GM12878 (cell line): ENCODE results near the gene FBXL19. TPM values are rescaled to one million over a fixed set of nuclear protein-coding genes. Genes with fewer than 3 reads are reported as not detected.

Source experiments
- ATAC-seq: fragments of 200-7000 bp; cut with Tn5 transposase; 3 replicates; pipeline ENCODE4 v1.9.1; 2020; ENCODE audit warnings: mild to moderate bottlenecking, moderate library complexity
- BruUV-seq: library from RNA; stranded (reverse); fragments of 400-500 nt; replicated peaks from 2 replicates; lab custom pipeline; 2021; lab: Mats Ljungman, UMichigan
- CTCF ChIA-PET: fragments of 300-600 bp; sonication (Branson Sonifier 250); formaldehyde crosslinking; extraction: SDS; loops from one replicate; lab custom pipeline; 2021; ENCODE audit warnings: inconsistent platforms; lab: Yijun Ruan, JAX
- POLR2A ChIA-PET: fragments of 350-600 bp; formaldehyde crosslinking; extraction: SDS; loops from one replicate; lab custom pipeline; 2021; ENCODE audit warnings: inconsistent platforms; lab: Charles Lee
- RAD21 ChIA-PET: fragments of 300-600 bp; sonication (Branson Sonifier 250); formaldehyde crosslinking; loops from one replicate; lab custom pipeline; 2023; ENCODE audit warnings: antibody characterized with exemption; ENCODE audit not compliant: unreplicated experiment; lab: Charles Lee
- SMC1A ChIA-PET: fragments of 300-600 bp; sonication (Branson Sonifier 250); formaldehyde crosslinking; loops from one replicate; lab custom pipeline; 2023; ENCODE audit not compliant: unreplicated experiment, uncharacterized antibody; lab: Charles Lee
- DNase-seq: peaks from one replicate; pipeline ENCODE4 v3.0.0-alpha.2; 2011; ENCODE audit warnings: low read depth, low spot score
- FAIRE-seq: peaks from 3 replicates; lab custom pipeline; 2011; peaks lifted over from hg19 to GRCh38; lab: Jason Lieb, UNC
- H2AFZ ChIP-seq: 2 replicates; pipeline ENCODE4 v1.6.0; 2011; ENCODE audit warnings: low read depth, low read length, control low read depth; ENCODE audit not compliant: control insufficient read depth
- H3K27ac ChIP-seq: 2 replicates; pipeline ENCODE4 v1.5.1; 2011; ENCODE audit warnings: control low read depth; ENCODE audit not compliant: control insufficient read depth, insufficient read depth
- H3K27me3 ChIP-seq, 2 experiments: replicated peaks in 1 of 2; 2 replicates each; pipeline versions ENCODE4 v1.6.0 to v1.6.1; 2011; ENCODE audit warnings: low read length in 1 of 2; ENCODE audit not compliant: control insufficient read depth in 2 of 2, insufficient read depth in 2 of 2
- H3K36me3 ChIP-seq, 2 experiments: 2 replicates each; pipeline ENCODE4 v1.5.1; 2011; ENCODE audit warnings: low read length in 1 of 2; ENCODE audit not compliant: control insufficient read depth in 2 of 2, insufficient read depth in 2 of 2
- H3K4me1 ChIP-seq: 2 replicates; pipeline ENCODE4 v1.6.1; 2011; ENCODE audit warnings: mild to moderate bottlenecking, low read length, moderate library complexity, mixed read lengths; ENCODE audit not compliant: control insufficient read depth, insufficient read depth
- H3K4me2 ChIP-seq: 2 replicates; pipeline ENCODE4 v1.6.0; 2011; ENCODE audit warnings: control low read depth; ENCODE audit not compliant: control insufficient read depth, insufficient read depth
- H3K4me3 ChIP-seq: fragments of 200-600 bp; sonication (generic); 2 replicates; pipeline ENCODE4 v1.5.1; 2016
- H3K79me2 ChIP-seq: 2 replicates; pipeline ENCODE4 v1.6.0; 2011; ENCODE audit warnings: low read length; ENCODE audit not compliant: control insufficient read depth, insufficient read depth
- H3K9ac ChIP-seq: 2 replicates; pipeline ENCODE4 v1.8.0; 2011; ENCODE audit warnings: low read length, control low read depth, mixed read lengths; ENCODE audit not compliant: control insufficient read depth, insufficient read depth
- H3K9me3 ChIP-seq: replicated peaks from 3 replicates; pipeline ENCODE4 v1.5.1; 2011; ENCODE audit warnings: mild to moderate bottlenecking, low read length; ENCODE audit not compliant: control insufficient read depth, insufficient read depth
- H4K20me1 ChIP-seq: 2 replicates; pipeline ENCODE4 v1.6.0; 2011; ENCODE audit not compliant: control insufficient read depth, insufficient read depth
- EP300 ChIP-seq, 2 experiments: fragments of 150-350 bp in 1 of 2; IDR thresholded peaks; 2 replicates each; pipeline ENCODE4 v1.6.1; 2011 to 2012; ENCODE audit warnings: low read depth in 2 of 2, low read length in 2 of 2, borderline replicate concordance in 1 of 2, improper control_type of control experiment in 1 of 2, inconsistent platforms in 1 of 2; ENCODE audit not compliant: control insufficient read depth in 1 of 2
- NFYA ChIP-seq: IDR thresholded peaks from 2 replicates; pipeline ENCODE4 v1.6.1; 2011; ENCODE audit warnings: low read depth, mild to moderate bottlenecking, low read length, improper control_type of control experiment, borderline replicate concordance
- TAF1 ChIP-seq: IDR thresholded peaks from 2 replicates; pipeline ENCODE4 v1.6.1; 2011; ENCODE audit warnings: mild to moderate bottlenecking, low read depth, low read length, borderline replicate concordance
- ZBED1 ChIP-seq: IDR thresholded peaks from 2 replicates; pipeline ENCODE4 v1.6.1; 2016; ENCODE audit warnings: borderline replicate concordance
- WGBS: methylation state at CpG from one replicate; pipeline ENCODE4 v1.1.6; 2016; ENCODE audit warnings: low lambda C conversion rate; ENCODE audit not compliant: insufficient replicate concordance, insufficient coverage; ENCODE audit errors: missing lambda C conversion rate; 5-methylcytosine and 5-hydroxymethylcytosine counted together
- in situ Hi-C: fragments of 300-500 bp; cut with MboI; formaldehyde crosslinking; loops from 9 replicates; pipeline ENCODE4 v1.14.3; 2018; ENCODE audit warnings: mixed read lengths
- intact Hi-C: fragments of 100-400 bp; cut with micrococcal nuclease; formaldehyde crosslinking; loops from one replicate; pipeline ENCODE4 v1.14.2; 2022; ENCODE audit not compliant: unreplicated experiment
- polyA plus RNA-seq, 11 experiments: library from polyadenylated mRNA; depleted of rRNA in 4 of 11; unstranded in 6 of 11; stranded (reverse) in 5 of 11; fragments of >200 nt; fragmentation: Nextera tagmentation in 4 of 11; fragmentation: Illumina TruSeq in 1 of 11; extraction: Ambion mirVana in 4 of 11; extraction: Trizol in 1 of 11; gene quantifications; 1 replicate in 1 of 11; 2 replicates in 10 of 11; pipeline versions ENCODE4 v1.2.1 to v1.2.3, GENCODE V29; 2011 to 2016; ENCODE audit warnings: inconsistent platforms in 2 of 11, missing spikeins in 2 of 11, low read depth in 1 of 11
- total RNA-seq, 4 experiments: library from RNA; depleted of rRNA in 3 of 4; stranded (reverse); fragments of >200 nt in 3 of 4; fragmentation: Illumina TruSeq in 1 of 4; extraction: Trizol in 1 of 4; gene quantifications; 2 replicates each; pipeline versions ENCODE4 v1.2.1 to v1.2.3, GENCODE V29; 2013 to 2021
- TF ChIP-seq, protein P1 (sequence below): fragments of 450-650 bp; IDR thresholded peaks from 2 replicates; pipeline ENCODE4 v1.6.1; 2017; ENCODE audit warnings: antibody characterized with exemption, mild to moderate bottlenecking, moderate library complexity
- TF ChIP-seq, protein P2 (sequence below): fragments of 450-650 bp; IDR thresholded peaks from 2 replicates; pipeline ENCODE4 v1.6.1; 2017; ENCODE audit warnings: borderline replicate concordance

The FBXL19 gene
- total and polyA plus RNA-seq, 10 of the 15 experiments (the other 5 are each of a cell fraction or from before 2014, with no cell fraction given) = 0.02 to 32.1 (median 6.8) TPM; not detected in 1

DNA sequence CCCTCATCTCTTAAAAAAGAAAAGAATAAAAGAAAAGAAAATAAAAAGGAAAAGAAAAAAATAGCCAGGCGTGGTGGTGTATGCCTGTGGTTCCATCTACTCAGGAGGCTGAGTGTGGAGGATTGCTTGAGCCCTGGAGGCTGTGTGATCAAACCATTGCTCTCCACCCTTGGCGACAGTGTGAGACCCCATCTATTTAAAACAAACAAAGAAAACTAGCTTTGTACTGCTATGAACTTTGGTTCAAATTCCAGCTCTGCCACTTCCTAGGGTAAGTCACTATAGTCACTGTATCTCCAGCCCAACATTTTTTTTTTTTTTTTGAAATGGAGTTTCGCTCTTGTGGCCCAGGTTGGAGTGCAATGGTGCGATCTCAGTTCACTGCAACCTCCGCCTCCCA is 22.8 kb upstream of the FBXL19 start:
- H3K27me3 ChIP-seq = no peaks in the 10 kb centered on the region
- no peak overlapping the region for H3K9ac ChIP-seq
- H3K4me2 ChIP-seq = no peak overlapping the region
- H3K4me3 ChIP-seq = no peak overlapping the region
- no peaks in the 10 kb centered on the region for H3K36me3 ChIP-seq
- FAIRE-seq = no peak
- DNase-seq = no peak
- TF ChIP-seq EP300 (IDR thresholded peaks at IDR 0.05; ENCODE audit: borderline replicate concordance in 1 of 2, control insufficient read depth in 1 of 2, low read depth in 2 of 2, low read length in 2 of 2) = no peak
- TF ChIP-seq TAF1 = no peak
- no peak for TF ChIP-seq NFYA
- TF ChIP-seq ZBED1 = no peak
- TF ChIP-seq, protein P1, sequence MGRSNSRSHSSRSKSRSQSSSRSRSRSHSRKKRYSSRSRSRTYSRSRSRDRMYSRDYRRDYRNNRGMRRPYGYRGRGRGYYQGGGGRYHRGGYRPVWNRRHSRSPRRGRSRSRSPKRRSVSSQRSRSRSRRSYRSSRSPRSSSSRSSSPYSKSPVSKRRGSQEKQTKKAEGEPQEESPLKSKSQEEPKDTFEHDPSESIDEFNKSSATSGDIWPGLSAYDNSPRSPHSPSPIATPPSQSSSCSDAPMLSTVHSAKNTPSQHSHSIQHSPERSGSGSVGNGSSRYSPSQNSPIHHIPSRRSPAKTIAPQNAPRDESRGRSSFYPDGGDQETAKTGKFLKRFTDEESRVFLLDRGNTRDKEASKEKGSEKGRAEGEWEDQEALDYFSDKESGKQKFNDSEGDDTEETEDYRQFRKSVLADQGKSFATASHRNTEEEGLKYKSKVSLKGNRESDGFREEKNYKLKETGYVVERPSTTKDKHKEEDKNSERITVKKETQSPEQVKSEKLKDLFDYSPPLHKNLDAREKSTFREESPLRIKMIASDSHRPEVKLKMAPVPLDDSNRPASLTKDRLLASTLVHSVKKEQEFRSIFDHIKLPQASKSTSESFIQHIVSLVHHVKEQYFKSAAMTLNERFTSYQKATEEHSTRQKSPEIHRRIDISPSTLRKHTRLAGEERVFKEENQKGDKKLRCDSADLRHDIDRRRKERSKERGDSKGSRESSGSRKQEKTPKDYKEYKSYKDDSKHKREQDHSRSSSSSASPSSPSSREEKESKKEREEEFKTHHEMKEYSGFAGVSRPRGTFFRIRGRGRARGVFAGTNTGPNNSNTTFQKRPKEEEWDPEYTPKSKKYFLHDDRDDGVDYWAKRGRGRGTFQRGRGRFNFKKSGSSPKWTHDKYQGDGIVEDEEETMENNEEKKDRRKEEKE = no peak
- TF ChIP-seq, protein P2, sequence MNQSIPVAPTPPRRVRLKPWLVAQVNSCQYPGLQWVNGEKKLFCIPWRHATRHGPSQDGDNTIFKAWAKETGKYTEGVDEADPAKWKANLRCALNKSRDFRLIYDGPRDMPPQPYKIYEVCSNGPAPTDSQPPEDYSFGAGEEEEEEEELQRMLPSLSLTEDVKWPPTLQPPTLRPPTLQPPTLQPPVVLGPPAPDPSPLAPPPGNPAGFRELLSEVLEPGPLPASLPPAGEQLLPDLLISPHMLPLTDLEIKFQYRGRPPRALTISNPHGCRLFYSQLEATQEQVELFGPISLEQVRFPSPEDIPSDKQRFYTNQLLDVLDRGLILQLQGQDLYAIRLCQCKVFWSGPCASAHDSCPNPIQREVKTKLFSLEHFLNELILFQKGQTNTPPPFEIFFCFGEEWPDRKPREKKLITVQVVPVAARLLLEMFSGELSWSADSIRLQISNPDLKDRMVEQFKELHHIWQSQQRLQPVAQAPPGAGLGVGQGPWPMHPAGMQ = no peak
- no peaks in the 10 kb centered on the region for H3K79me2 ChIP-seq
- no peak overlapping the region for H2AFZ ChIP-seq
- 95% methylated on average over 5 of the region's 5 CpGs for WGBS
- no TSS peak for BruUV-seq
- POLR2A ChIA-PET = interaction anchor here (0.6 to 2.7 kb wide), 5 partner anchors 9 to 242 kb away, joined by 3 to 13 read pairs (median 3); no protein-coding TSS in a partner anchor
- H3K4me1 ChIP-seq = peaks cover 33% of the 10 kb centered on the region
- CTCF ChIA-PET = interaction anchor here (0.8 to 7.5 kb wide), 11 partner anchors 21 to 205 kb away, joined by 3 to 174 read pairs (median 9); no protein-coding TSS in a partner anchor
- intact Hi-C loops = no loop called here
- in situ Hi-C loops = no loop called here
- ATAC-seq = no peak
- H4K20me1 ChIP-seq = no peaks in the 10 kb centered on the region; the same call in 1 of the 2 replicates
- no peak overlapping the region for H3K27ac ChIP-seq
- RAD21 ChIA-PET = interaction anchor here (0.9 to 4.0 kb wide), 8 partner anchors 14 to 86 kb away, joined by 3 to 88 read pairs (median 6); no protein-coding TSS in a partner anchor
- SMC1A ChIA-PET = interaction anchor here (0.8 to 8.8 kb wide), 13 partner anchors 8 to 157 kb away, joined by 3 to 146 read pairs (median 4); partner anchors contain the start of gene ZNF629
- peaks cover 2% of the 10 kb centered on the region; the same call in 2 of the 3 replicates for H3K9me3 ChIP-seq
